Neural cell (in vitro differentiated cells): ENCODE data around the gene DTNBP1. TPM values are rescaled to one million over a fixed set of nuclear protein-coding genes. Genes with fewer than 3 reads are reported as not detected.

Source experiments
- H2AFZ ChIP-seq: fragments of 200-600, 300-800 bp; sonication (generic), shearing (Covaris generic); 2 replicates; pipeline ENCODE4 v1.6.0; 2014; ENCODE audit warnings: low read depth, mild to moderate bottlenecking, antibody characterized with exemption, low read length, moderate library complexity
- H3F3A ChIP-seq: fragments of 200-600 bp; shearing (Covaris generic); 2 replicates; pipeline ENCODE4 v1.6.1; 2016; ENCODE audit warnings: mild to moderate bottlenecking, moderate library complexity, mixed read lengths, antibody characterized with exemption, low read length; ENCODE audit not compliant: insufficient read depth, poor library complexity, severe bottlenecking
- H3K27ac ChIP-seq: fragments of 200-600, 300-800 bp; sonication (generic), shearing (Covaris generic); 2 replicates; pipeline ENCODE4 v1.5.1; 2014; ENCODE audit warnings: mild to moderate bottlenecking, low read length, moderate library complexity
- H3K27me3 ChIP-seq: fragments of 300-800, 200-600 bp; sonication (generic), shearing (Covaris generic); 2 replicates; pipeline ENCODE4 v1.6.0; 2014; ENCODE audit warnings: mild to moderate bottlenecking, low read depth, low read length, moderate library complexity; ENCODE audit not compliant: insufficient read depth
- H3K36me3 ChIP-seq: fragments of 300-800, 200-600 bp; sonication (generic), shearing (Covaris generic); 2 replicates; pipeline ENCODE4 v1.5.1; 2014; ENCODE audit warnings: mild to moderate bottlenecking, antibody characterized with exemption, low read length, moderate library complexity; ENCODE audit not compliant: insufficient read depth
- H3K4me2 ChIP-seq: fragments of 300-800, 200-600 bp; sonication (generic), shearing (Covaris generic); 2 replicates; pipeline ENCODE4 v1.6.0; 2014; ENCODE audit warnings: mild to moderate bottlenecking, low read length
- H3K4me3 ChIP-seq: fragments of 300-800, 200-600 bp; sonication (generic), shearing (Covaris generic); 2 replicates; pipeline ENCODE4 v1.5.1; 2014; ENCODE audit warnings: mild to moderate bottlenecking, low read length, moderate library complexity
- H3K79me2 ChIP-seq: fragments of 200-600 bp; shearing (Covaris generic); replicated peaks from 2 replicates; pipeline ENCODE4 v1.6.0; 2014; ENCODE audit warnings: mild to moderate bottlenecking, low read length, moderate library complexity; ENCODE audit not compliant: insufficient read depth
- H3K9ac ChIP-seq: fragments of 300-800, 200-600 bp; sonication (generic), shearing (Covaris generic); 2 replicates; pipeline ENCODE4 v1.6.1; 2016; ENCODE audit warnings: mild to moderate bottlenecking, low read length, mixed read lengths
- H3K9me2 ChIP-seq: fragments of 200-600 bp; shearing (Covaris generic); 2 replicates; pipeline ENCODE4 v1.6.1; 2016; ENCODE audit warnings: mild to moderate bottlenecking, low read length, mixed read lengths; ENCODE audit not compliant: insufficient read depth
- H3K9me3 ChIP-seq: fragments of 200-600, 300-800 bp; sonication (generic), shearing (Covaris generic); 2 replicates; pipeline ENCODE4 v1.6.1; 2016; ENCODE audit warnings: mild to moderate bottlenecking, mixed run types, low read length, moderate library complexity, mixed read lengths
- H4K20me1 ChIP-seq: fragments of 200-600 bp; shearing (Covaris generic); 2 replicates; pipeline ENCODE4 v1.6.1; 2016; ENCODE audit warnings: mild to moderate bottlenecking, mixed run types; ENCODE audit not compliant: insufficient read depth
- CTCF ChIP-seq: fragments of 450-650 bp; IDR thresholded peaks from 2 replicates; pipeline ENCODE4 v1.5.1; 2014; ENCODE audit warnings: antibody characterized with exemption, mild to moderate bottlenecking, moderate library complexity; ENCODE audit not compliant: poor library complexity, severe bottlenecking
- EP300 ChIP-seq: fragments of 450-650 bp; conservative IDR thresholded peaks from 2 replicates; pipeline ENCODE4 v1.6.1; 2014; ENCODE audit warnings: antibody characterized with exemption, mild to moderate bottlenecking, moderate library complexity; ENCODE audit not compliant: poor library complexity, severe bottlenecking
- EZH2 ChIP-seq: fragments of 200-600, 300-800 bp; shearing (Covaris generic), sonication (generic); IDR thresholded peaks from 2 replicates; pipeline ENCODE4 v1.6.1; 2014; ENCODE audit warnings: antibody characterized with exemption, low read length, borderline replicate concordance, mild to moderate bottlenecking; ENCODE audit not compliant: insufficient read depth, poor library complexity, severe bottlenecking
- MXI1 ChIP-seq: fragments of 450-650 bp; conservative IDR thresholded peaks from 2 replicates; pipeline ENCODE4 v1.6.1; 2014; ENCODE audit warnings: antibody characterized with exemption, mild to moderate bottlenecking; ENCODE audit not compliant: poor library complexity, severe bottlenecking
- POLR2AphosphoS5 ChIP-seq: IDR thresholded peaks from 2 replicates; pipeline ENCODE4 v1.6.1; 2012
- RAD21 ChIP-seq: fragments of 450-650 bp; conservative IDR thresholded peaks from 2 replicates; pipeline ENCODE4 v1.6.1; 2014; ENCODE audit warnings: antibody characterized with exemption, mild to moderate bottlenecking, moderate library complexity
- REST ChIP-seq: IDR thresholded peaks from 2 replicates; pipeline ENCODE4 v1.6.1; 2012; ENCODE audit warnings: borderline replicate concordance
- SMC3 ChIP-seq: fragments of 450-650 bp; conservative IDR thresholded peaks from 2 replicates; pipeline ENCODE4 v1.6.1; 2014; ENCODE audit warnings: antibody characterized with exemption, mild to moderate bottlenecking, moderate library complexity; ENCODE audit not compliant: poor library complexity
- TAF1 ChIP-seq: IDR thresholded peaks from 2 replicates; pipeline ENCODE4 v1.6.1; 2012; ENCODE audit warnings: low read depth
- polyA plus RNA-seq: library from polyadenylated mRNA; depleted of rRNA; stranded (reverse); fragments of >200 nt; gene quantifications from 2 replicates; pipeline ENCODE4 v1.2.3, GENCODE V29; 2014

The DTNBP1 gene
- polyA plus RNA-seq, 1 donor from 2014 or later = 22.6 TPM

GRCh38 chr6:15511248-15512125 lies 151.3 kb downstream of the DTNBP1 start:
- Histone ChIP-seq H2AFZ (no peak overlapping the region), H3K9ac (no peak overlapping the region), H3F3A (no peaks in the 10 kb centered on the region), H3K4me3 (no peak overlapping the region), H3K36me3 (peaks cover 11% of the 10 kb centered on the region), H3K27me3 (no peaks in the 10 kb centered on the region), H4K20me1 (no peaks in the 10 kb centered on the region), H3K9me3 (no peaks in the 10 kb centered on the region), H3K4me2 (no peak overlapping the region), H3K9me2 (no peaks in the 10 kb centered on the region), H3K27ac (no peak overlapping the region), H3K79me2 (no peaks in the 10 kb centered on the region)
- no peak for TF ChIP-seq EP300
- TF ChIP-seq EZH2 = no peak
- TF ChIP-seq MXI1 = no peak
- TF ChIP-seq CTCF = no peak
- no peak for TF ChIP-seq RAD21
- TF ChIP-seq TAF1 = no peak
- no peak for TF ChIP-seq SMC3
- TF ChIP-seq POLR2AphosphoS5 = no peak
- TF ChIP-seq REST = no peak

GRCh38 chr6:15510536-15511247 lies 152.1 kb downstream of the DTNBP1 start:
- H3K9me2 ChIP-seq = no peaks in the 10 kb centered on the region
- no peaks in the 10 kb centered on the region for H3F3A ChIP-seq
- H3K79me2 ChIP-seq = no peaks in the 10 kb centered on the region
- H4K20me1 ChIP-seq = no peaks in the 10 kb centered on the region
- no peak overlapping the region for H3K4me3 ChIP-seq
- H3K9me3 ChIP-seq = no peaks in the 10 kb centered on the region
- TF ChIP-seq EZH2 = no peak
- TF ChIP-seq SMC3 = no peak
- no peak for TF ChIP-seq REST
- no peak for TF ChIP-seq RAD21
- TF ChIP-seq POLR2AphosphoS5 = no peak
- TF ChIP-seq EP300 = no peak
- TF ChIP-seq TAF1 = no peak
- TF ChIP-seq MXI1 = no peak
- TF ChIP-seq CTCF = no peak
- no peaks in the 10 kb centered on the region for H3K27me3 ChIP-seq
- no peak overlapping the region for H3K27ac ChIP-seq
- no peak overlapping the region for H2AFZ ChIP-seq
- no peak overlapping the region for H3K9ac ChIP-seq
- H3K36me3 ChIP-seq = peaks cover 11% of the 10 kb centered on the region
- no peak overlapping the region for H3K4me2 ChIP-seq
